Dermis microvascular lymphatic vessel endothelial cell (primary cell): ENCODE results near the gene SELENBP1. TPM values are rescaled to one million over a fixed set of nuclear protein-coding genes. Genes with fewer than 3 reads are reported as not detected.

Experiments used
- DNase-seq, 2 donors: peaks; one replicate each; pipeline versions ENCODE4 v3.0.0 to v3.0.0-alpha.2; 2010; ENCODE audit warnings: low read depth in 2 of 2
- total RNA-seq: library from RNA; depleted of rRNA; stranded (reverse); fragments of >200 nt; gene quantifications from 2 replicates; pipeline ENCODE4 v1.2.1, GENCODE V29; 2014

The SELENBP1 gene
- total RNA-seq, 1 donor from 2014 or later, result 0.13 TPM

- DNase-seq, result no peak
These were observed 28.2 kb downstream of the SELENBP1 start for GRCh38 chr1:151344291-151344690.

GRCh38 chr1:151343587-151343986 is 28.9 kb downstream of the SELENBP1 start:
- no peak for DNase-seq

- DNase-seq, result no peak
These were observed 29.9 kb downstream of the SELENBP1 start for GRCh38 chr1:151342569-151342968.

GRCh38 chr1:151342021-151342420 is 30.5 kb downstream of the SELENBP1 start:
- no peak for DNase-seq

- DNase-seq, result peak; percentile 85 to 88
These were observed 31.4 kb downstream of the SELENBP1 start for GRCh38 chr1:151340870-151341754.

- no peak for DNase-seq
These were observed 35.9 kb downstream of the SELENBP1 start for GRCh38 chr1:151336556-151336955.

GRCh38 chr1:151334822-151335221 is 37.7 kb downstream of the SELENBP1 start:
- DNase-seq, result no peak

- DNase-seq, result no peak
These were observed 44.4 kb downstream of the SELENBP1 start for GRCh38 chr1:151327903-151328674.

- peak; percentile 93 to 98 for DNase-seq
These were observed 45.1 kb downstream of the SELENBP1 start, which contains the start of gene PI4KB for GRCh38 chr1:151327223-151327902. Gene PI4KB (minus strand): TSS chr1:151327416. CDS start chr1:151316481, 10,935 bp downstream.

- peak in 1 of 2 donors; percentile 58 for DNase-seq
These were observed 45.8 kb downstream of the SELENBP1 start for GRCh38 chr1:151326619-151327222.

GRCh38 chr1:151325646-151326429 is 46.7 kb downstream of the SELENBP1 start:
- no peak for DNase-seq

- no peak for DNase-seq
These were observed 47.3 kb downstream of the SELENBP1 start for GRCh38 chr1:151325231-151325630.

GRCh38 chr1:151324390-151324930 is 48.0 kb downstream of the SELENBP1 start:
- DNase-seq, result no peak

GRCh38 chr1:151318975-151319374 is 53.5 kb downstream of the SELENBP1 start:
- DNase-seq, result peak in 1 of 2 donors; percentile 37

GRCh38 chr1:151315565-151316235 is 56.8 kb downstream of the SELENBP1 start:
- DNase-seq, result no peak
